ENCODE measurements around the gene PYROXD2.

The PYROXD2 gene

DNA sequence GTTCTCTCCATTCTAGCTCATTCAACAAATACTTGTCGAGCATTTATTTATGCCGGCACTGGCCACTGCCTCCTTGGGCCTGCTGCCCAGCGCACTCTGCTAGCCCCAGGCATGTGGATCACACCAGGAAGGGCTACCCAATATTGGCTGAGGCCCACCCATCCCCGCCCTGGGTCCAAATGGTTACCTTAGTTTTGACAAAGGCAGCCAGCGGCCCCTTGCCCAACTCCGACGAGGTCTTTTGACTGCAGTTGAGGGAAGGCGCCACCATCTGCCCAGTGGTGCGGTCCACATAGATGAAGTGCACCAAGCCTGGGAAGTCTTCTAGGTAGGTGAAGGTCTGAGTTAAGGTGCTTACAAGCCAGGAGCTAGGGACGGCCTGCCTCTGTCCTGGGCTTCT is 7.2 kb upstream of the PYROXD2 start:
- TF ChIP-seq, protein P1, sequence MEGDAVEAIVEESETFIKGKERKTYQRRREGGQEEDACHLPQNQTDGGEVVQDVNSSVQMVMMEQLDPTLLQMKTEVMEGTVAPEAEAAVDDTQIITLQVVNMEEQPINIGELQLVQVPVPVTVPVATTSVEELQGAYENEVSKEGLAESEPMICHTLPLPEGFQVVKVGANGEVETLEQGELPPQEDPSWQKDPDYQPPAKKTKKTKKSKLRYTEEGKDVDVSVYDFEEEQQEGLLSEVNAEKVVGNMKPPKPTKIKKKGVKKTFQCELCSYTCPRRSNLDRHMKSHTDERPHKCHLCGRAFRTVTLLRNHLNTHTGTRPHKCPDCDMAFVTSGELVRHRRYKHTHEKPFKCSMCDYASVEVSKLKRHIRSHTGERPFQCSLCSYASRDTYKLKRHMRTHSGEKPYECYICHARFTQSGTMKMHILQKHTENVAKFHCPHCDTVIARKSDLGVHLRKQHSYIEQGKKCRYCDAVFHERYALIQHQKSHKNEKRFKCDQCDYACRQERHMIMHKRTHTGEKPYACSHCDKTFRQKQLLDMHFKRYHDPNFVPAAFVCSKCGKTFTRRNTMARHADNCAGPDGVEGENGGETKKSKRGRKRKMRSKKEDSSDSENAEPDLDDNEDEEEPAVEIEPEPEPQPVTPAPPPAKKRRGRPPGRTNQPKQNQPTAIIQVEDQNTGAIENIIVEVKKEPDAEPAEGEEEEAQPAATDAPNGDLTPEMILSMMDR (IDR thresholded peaks at IDR 0.05; ENCODE audit: extremely low read depth, insufficient read depth, missing control alignments) = no peak
- in situ Hi-C loops (cut with MboI; ENCODE audit: low pct_unique_long_range_greater_than_20kb, low sequenced_read_pairs, unreplicated experiment) = no loop called here
- DNase-seq (ENCODE audit: low spot score) = no peak

DNA sequence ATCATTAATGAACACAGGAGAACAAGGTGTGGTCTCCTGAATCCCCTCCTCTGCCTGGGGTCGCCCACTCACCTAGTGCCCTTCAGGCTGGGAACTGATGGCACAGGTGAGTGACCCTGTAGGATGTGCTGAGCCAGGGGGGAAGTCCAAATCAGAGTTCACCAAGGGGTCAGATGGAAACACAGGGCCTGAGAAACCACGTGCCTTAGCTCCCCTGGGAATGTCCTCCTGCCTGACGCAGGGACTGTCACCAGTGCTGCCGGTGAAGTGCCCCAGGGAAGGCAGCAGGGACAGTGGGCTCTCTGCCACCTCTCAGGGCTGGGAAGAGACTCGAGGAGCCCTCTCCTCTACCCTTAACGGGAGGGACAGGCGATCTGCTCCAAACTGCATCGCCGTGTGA is 5.8 kb upstream of the PYROXD2 start:
- DNase-seq (ENCODE audit: low spot score) = no peak
- in situ Hi-C loops (cut with MboI; ENCODE audit: low pct_unique_long_range_greater_than_20kb, low sequenced_read_pairs, unreplicated experiment) = no loop called here
- TF ChIP-seq, protein P1 (IDR thresholded peaks at IDR 0.05; ENCODE audit: extremely low read depth, insufficient read depth, missing control alignments) = no peak

DNA sequence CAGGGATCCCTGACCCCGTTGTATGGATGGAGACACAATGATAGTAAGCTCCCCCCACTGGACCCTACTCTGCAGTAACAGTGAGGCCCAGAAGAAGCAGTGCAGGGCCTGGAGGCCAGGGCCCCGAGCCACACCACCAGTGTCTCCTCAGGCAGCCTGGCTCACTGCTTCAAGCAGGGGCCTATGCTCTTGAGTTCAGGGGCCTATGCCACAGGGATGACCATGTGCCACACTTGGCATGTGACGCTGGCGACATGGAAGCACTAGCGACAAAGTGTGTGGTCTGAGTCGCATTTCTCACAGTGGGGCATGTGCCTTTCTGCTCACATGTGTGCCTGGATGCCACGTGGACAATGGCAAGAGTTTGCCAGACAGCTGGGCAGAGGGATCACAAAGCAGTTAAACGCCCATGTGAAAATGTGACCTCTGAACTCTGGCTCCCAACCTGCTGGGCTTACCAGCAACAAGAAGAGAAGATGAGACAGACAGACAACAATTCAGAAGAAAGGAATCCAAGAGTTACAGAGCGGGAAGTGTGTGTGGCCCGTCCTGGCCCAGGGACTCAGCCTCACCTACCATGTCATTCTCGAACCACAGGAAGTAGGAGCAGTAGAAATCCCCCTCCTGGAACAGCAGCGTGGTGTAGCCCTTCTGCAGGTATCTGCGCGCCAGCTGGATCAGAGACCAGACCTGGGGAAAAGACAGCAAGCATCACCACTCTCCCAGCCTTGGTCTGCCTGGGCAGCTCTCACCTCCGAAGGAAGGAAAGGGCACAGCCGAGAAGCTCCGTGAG is 4.7 kb upstream of the PYROXD2 start:
- TF ChIP-seq, protein P1 (IDR thresholded peaks at IDR 0.05; ENCODE audit: extremely low read depth, insufficient read depth, missing control alignments) = no peak
- no peak for DNase-seq (ENCODE audit: low spot score)
- in situ Hi-C loops (cut with MboI; ENCODE audit: low pct_unique_long_range_greater_than_20kb, low sequenced_read_pairs, unreplicated experiment) = no loop called here

DNA sequence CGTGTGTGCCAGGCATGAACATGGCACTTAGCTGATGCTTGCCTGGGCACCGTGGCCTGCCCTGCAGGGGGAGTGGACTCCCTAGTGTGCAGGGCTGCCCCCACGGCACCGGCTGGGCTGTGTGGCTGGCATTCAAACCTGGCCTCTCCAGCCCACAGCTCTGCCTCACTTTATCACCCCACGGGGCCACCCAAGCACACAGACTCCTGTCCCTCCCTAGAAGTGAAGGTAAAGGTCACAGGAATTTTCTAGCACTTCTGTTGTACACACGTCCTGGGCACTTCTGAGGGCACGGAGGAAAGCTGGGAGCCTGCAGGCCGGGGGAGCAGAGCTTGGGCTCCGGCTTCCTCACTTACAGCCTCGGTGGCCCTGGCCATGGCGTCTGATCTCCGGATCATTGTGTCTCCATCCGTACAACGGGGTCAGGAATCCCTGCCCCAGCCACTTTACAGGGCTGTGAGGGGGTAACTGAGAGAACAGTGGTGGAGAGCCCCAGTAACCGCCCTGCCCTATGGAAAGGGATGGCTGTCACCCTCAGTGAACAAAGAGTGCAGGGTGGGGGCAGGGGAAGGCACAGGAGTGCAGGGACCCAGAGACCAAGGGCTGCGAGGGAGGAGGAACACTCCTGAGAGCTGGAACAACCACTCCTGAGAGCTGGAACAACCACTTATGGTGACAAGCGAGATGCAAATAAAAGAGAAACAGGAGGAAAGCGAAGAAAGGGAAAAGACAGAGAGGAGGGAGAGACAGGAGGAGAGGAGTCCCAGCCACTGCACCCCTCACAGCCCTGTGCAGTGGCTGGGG is 3.9 kb upstream of the PYROXD2 start:
- in situ Hi-C loops (cut with MboI; ENCODE audit: low pct_unique_long_range_greater_than_20kb, low sequenced_read_pairs, unreplicated experiment) = no loop called here
- TF ChIP-seq, protein P1 (IDR thresholded peaks at IDR 0.05; ENCODE audit: extremely low read depth, insufficient read depth, missing control alignments) = no peak
- DNase-seq (ENCODE audit: low spot score) = no peak

DNA sequence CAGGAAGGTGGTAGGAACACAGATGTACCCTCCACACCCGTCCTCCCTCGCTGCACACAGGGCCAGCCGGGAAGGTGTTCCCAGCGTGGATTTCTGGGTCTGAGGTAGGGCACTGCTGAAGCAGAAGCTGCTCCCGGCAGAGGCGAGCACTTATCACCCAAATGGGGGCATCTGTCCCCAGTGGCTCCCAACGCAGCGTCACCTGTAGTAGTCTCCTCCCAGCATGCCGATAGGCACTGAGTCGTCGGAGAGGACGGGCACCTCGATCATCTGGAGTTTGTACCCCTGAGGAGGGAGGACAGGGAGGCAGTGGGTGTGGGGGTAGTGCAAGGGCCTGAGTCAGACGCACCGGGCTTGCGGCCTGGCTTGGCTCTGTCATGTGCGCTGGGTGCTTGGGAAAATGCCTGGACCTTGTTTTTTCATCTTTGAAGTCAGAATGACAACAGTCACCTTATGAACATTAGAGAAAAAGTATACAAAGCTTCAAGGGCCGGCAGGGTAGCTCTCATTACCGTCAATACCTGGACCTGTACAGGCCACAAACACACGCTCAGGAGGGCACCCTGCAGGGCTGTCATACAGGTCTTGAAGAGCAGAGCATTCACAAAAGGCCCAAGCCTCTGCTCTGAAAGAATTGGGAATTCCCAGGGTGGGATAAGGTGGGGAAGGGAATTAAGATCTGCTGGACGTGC is 3.1 kb upstream of the PYROXD2 start:
- no peak for DNase-seq (ENCODE audit: low spot score)
- in situ Hi-C loops (cut with MboI; ENCODE audit: low pct_unique_long_range_greater_than_20kb, low sequenced_read_pairs, unreplicated experiment) = no loop called here
- TF ChIP-seq, protein P1 (IDR thresholded peaks at IDR 0.05; ENCODE audit: extremely low read depth, insufficient read depth, missing control alignments) = no peak

DNA sequence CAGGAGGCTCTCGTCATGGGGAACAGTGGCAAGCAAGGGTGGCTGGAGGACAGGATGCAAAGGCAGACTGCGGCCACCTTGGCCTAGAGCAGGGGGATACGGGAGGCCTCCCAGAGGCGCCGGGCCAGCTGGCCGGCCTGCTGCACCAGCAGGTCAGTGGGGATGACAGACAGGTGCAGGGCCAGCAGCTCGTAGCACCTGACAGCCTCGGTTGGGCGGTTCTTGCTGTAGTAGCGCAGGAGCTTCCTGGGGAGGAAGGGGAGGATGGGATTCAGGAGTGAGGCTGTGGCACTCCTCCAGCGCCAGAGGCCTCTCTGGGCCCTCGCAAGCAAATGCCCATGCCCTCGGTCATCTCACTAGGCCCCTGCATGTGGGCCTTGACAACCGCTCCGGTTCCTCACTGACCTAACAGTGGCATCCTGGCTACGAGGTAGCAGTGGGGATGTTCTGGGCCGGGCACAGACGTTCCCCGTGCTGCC is 2.5 kb upstream of the PYROXD2 start:
- in situ Hi-C loops (cut with MboI; ENCODE audit: low pct_unique_long_range_greater_than_20kb, low sequenced_read_pairs, unreplicated experiment) = no loop called here
- TF ChIP-seq, protein P1 (IDR thresholded peaks at IDR 0.05; ENCODE audit: extremely low read depth, insufficient read depth, missing control alignments) = no peak
- no peak for DNase-seq (ENCODE audit: low spot score)
